Measurements from ENCODE around the gene NLRP12.
"Not testable (repeated sequence)": the region's sequence is repeated elsewhere in the genome, so short reads cannot be mapped to it uniquely, and the experiment has no call there.

The NLRP12 gene

DNA sequence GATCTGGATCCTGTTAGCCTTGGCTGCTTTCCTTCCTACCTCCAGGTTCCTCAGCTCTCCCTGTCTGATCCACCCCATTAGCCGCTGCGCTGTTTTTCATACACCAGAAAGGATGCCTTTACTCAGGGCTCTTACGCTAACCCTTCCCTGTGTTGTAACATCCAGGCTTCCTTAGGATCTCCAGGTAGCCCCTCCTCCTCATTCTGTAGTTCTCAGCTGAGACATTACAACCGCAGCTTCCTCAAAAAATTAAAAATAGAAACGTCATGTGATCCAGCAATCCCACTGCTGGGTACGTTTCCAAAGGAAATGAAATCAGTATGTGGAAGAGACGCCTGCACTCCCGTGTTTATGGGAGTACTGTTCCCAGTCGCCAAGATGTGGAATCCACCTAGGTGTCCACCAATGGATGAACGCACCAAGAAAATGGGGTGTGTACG lies 25.1 kb upstream of the NLRP12 start:
- peak overlapping the region; percentile 16 for H3K27ac ChIP-seq
- H3K4me3 ChIP-seq (ENCODE audit: low read depth, low read length) = no peak overlapping the region

DNA sequence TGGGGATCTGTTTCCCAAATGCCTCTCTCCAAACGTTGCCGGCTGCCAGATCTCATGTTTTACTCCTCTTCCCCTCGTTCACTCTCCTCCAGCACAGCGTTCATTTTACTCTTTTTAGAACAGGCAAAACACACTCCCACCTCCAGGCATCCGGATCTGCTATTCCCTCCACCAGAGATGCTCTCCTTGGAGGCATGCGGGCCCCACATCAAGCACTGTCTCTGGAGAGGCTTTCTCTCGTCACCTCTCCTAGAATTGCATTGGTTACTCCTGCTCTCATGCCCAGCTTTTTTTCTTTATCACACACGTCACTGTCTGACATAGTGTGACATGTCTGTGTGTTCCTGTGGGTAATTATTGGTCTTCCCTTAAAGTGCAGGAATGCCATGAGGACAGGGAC lies 23.4 kb upstream of the NLRP12 start:
- H2AFZ ChIP-seq = no peak overlapping the region
- no peaks in the 10 kb centered on the region for H3K27me3 ChIP-seq (ENCODE audit: control insufficient read depth, insufficient read depth, low read length)
- no peak overlapping the region for H3K27ac ChIP-seq
- no peak for TF ChIP-seq CTCF (IDR thresholded peaks at IDR 0.05)
- H3K4me2 ChIP-seq (ENCODE audit: low read length) = no peak overlapping the region
- no peaks in the 10 kb centered on the region for H3K79me2 ChIP-seq
- H3K9me3 ChIP-seq (ENCODE audit: control insufficient read depth, low read length) = no peaks in the 10 kb centered on the region
- H3K9ac ChIP-seq = no peak overlapping the region
- H3K4me3 ChIP-seq (ENCODE audit: low read depth, low read length) = no peak overlapping the region
- H3K36me3 ChIP-seq (ENCODE audit: control insufficient read depth, insufficient read depth, low read length) = no peaks in the 10 kb centered on the region
- peaks cover 6% of the 10 kb centered on the region for H3K4me1 ChIP-seq

More for the DNA sequence above, 25.1 kb upstream of the NLRP12 start:
- TF ChIP-seq CTCF (IDR thresholded peaks at IDR 0.05) = no peak
- H3K27me3 ChIP-seq (ENCODE audit: control insufficient read depth, insufficient read depth, low read length) = no peaks in the 10 kb centered on the region
- no peaks in the 10 kb centered on the region for H3K79me2 ChIP-seq
- H2AFZ ChIP-seq = no peak overlapping the region
- no peak overlapping the region for H3K9ac ChIP-seq
- no peaks in the 10 kb centered on the region for H3K36me3 ChIP-seq (ENCODE audit: control insufficient read depth, insufficient read depth, low read length)
- H3K9me3 ChIP-seq (ENCODE audit: control insufficient read depth, low read length) = no peaks in the 10 kb centered on the region
- H3K4me2 ChIP-seq (ENCODE audit: low read length) = peak overlapping the region; percentile 22
- no peaks in the 10 kb centered on the region for H3K4me1 ChIP-seq

- Histone ChIP-seq H3K9ac (no peak overlapping the region), H3K79me2 (no peaks in the 10 kb centered on the region), H3K36me3 (ENCODE audit: control insufficient read depth, insufficient read depth, low read length) (no peaks in the 10 kb centered on the region), H3K27ac (no peak overlapping the region), H3K4me3 (ENCODE audit: low read depth, low read length) (no peak overlapping the region), H3K9me3 (ENCODE audit: control insufficient read depth, low read length) (no peaks in the 10 kb centered on the region), H3K27me3 (ENCODE audit: control insufficient read depth, insufficient read depth, low read length) (no peaks in the 10 kb centered on the region), H3K4me1 (peaks cover 6% of the 10 kb centered on the region), H2AFZ (no peak overlapping the region), H3K4me2 (ENCODE audit: low read length) (no peak overlapping the region)
- TF ChIP-seq CTCF (IDR thresholded peaks at IDR 0.05) = no peak
Measured at GRCh38 chr19:53844849-53845246, 20.7 kb upstream of the NLRP12 start.

DNA sequence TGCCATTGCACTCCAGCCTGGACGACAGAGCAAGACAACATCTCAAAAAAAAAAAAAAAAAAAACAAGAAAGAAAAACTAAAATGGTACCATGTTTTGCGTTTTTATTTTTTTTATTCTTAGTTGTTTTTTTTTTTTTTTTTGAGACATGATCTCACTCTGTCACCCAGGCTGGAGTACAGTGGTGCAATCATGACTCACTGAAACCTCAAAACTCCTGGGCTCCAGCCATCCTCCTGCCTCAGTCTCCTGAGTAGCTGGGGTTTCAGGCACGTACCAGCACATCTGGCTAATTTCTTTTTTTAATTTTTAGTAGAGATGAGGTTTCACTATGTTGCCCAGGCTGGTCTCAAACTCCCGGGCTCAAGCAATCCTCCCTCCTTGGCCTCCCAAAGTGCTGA lies 16.8 kb upstream of the NLRP12 start:
- not testable (repeated sequence) for H3K36me3 ChIP-seq (ENCODE audit: control insufficient read depth, insufficient read depth, low read length); H3K79me2 ChIP-seq; H3K9ac ChIP-seq; H3K4me1 ChIP-seq; H3K4me2 ChIP-seq (ENCODE audit: low read length); H3K27ac ChIP-seq; H3K9me3 ChIP-seq (ENCODE audit: control insufficient read depth, low read length); H2AFZ ChIP-seq; H3K4me3 ChIP-seq (ENCODE audit: low read depth, low read length); H3K27me3 ChIP-seq (ENCODE audit: control insufficient read depth, insufficient read depth, low read length)

- H3K27ac ChIP-seq; H3K79me2 ChIP-seq; H3K36me3 ChIP-seq (ENCODE audit: control insufficient read depth, insufficient read depth, low read length); H3K4me3 ChIP-seq (ENCODE audit: low read depth, low read length); H2AFZ ChIP-seq; H3K4me1 ChIP-seq; H3K9ac ChIP-seq; H3K9me3 ChIP-seq (ENCODE audit: control insufficient read depth, low read length); H3K4me2 ChIP-seq (ENCODE audit: low read length); H3K27me3 ChIP-seq (ENCODE audit: control insufficient read depth, insufficient read depth, low read length): not testable (repeated sequence)
Measured at GRCh38 chr19:53840241-53840640, 16.1 kb upstream of the NLRP12 start.

- H2AFZ ChIP-seq; H3K79me2 ChIP-seq; H3K9ac ChIP-seq; H3K9me3 ChIP-seq (ENCODE audit: control insufficient read depth, low read length); H3K4me2 ChIP-seq (ENCODE audit: low read length); H3K4me3 ChIP-seq (ENCODE audit: low read depth, low read length); H3K27me3 ChIP-seq (ENCODE audit: control insufficient read depth, insufficient read depth, low read length); H3K4me1 ChIP-seq; H3K36me3 ChIP-seq (ENCODE audit: control insufficient read depth, insufficient read depth, low read length); H3K27ac ChIP-seq: not testable (repeated sequence)
Measured at GRCh38 chr19:53838446-53838845, 14.3 kb upstream of the NLRP12 start.

DNA sequence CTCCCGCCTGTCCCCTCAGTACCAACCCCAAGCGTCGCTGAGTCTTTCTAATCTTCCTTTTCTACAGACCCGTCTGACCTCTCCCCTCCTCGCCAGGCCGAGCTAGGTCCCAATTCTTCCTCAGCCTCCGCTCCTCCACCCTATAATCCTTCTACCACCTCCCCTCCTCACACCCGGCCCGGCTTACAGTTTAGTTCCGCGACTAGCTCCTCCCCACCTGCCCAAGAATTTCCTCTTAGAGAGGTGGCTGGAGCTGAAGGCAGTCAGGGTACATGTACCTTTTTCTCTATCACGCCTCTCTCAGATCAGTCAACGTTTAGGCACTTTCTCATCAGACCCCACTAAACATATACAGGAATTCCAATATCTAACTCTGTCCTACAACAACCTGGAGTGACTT lies 8.7 kb upstream of the NLRP12 start:
- not testable (repeated sequence) for H3K9ac ChIP-seq; H3K27ac ChIP-seq; H3K4me2 ChIP-seq (ENCODE audit: low read length); H3K27me3 ChIP-seq (ENCODE audit: control insufficient read depth, insufficient read depth, low read length); H3K4me1 ChIP-seq; H3K36me3 ChIP-seq (ENCODE audit: control insufficient read depth, insufficient read depth, low read length); H2AFZ ChIP-seq; H3K79me2 ChIP-seq; H3K9me3 ChIP-seq (ENCODE audit: control insufficient read depth, low read length); H3K4me3 ChIP-seq (ENCODE audit: low read depth, low read length)

All from parathyroid adenoma (tissue), 2 donors.